Fibroblast of mammary gland (primary cell): ENCODE data around the gene ADAM22.
"Not testable (repeated sequence)": the region's sequence is repeated elsewhere in the genome, so short reads cannot be mapped to it uniquely, and the experiment has no call there.

Source experiments
- DNase-seq: peaks from one replicate; pipeline ENCODE4 v3.0.0-alpha.2; 2010; ENCODE audit warnings: low read depth
- H3K4me3 ChIP-seq: 2 replicates; pipeline ENCODE4 v1.5.1; 2011; ENCODE audit warnings: low read depth, mild to moderate bottlenecking, low read length, moderate library complexity; ENCODE audit not compliant: control insufficient read depth
- CTCF ChIP-seq: conservative IDR thresholded peaks from 2 replicates; pipeline ENCODE4 v1.5.1; 2011; ENCODE audit warnings: low read depth, low read length, inconsistent platforms; ENCODE audit not compliant: control insufficient read depth, insufficient read depth

The ADAM22 gene

GRCh38 chr7:87933953-87934698, at the start of gene ADAM22:
ADAM22 (plus strand) TSS chr7:87934251; CDS start chr7:87934466, 215 bp downstream.
- peak; percentile 77 for DNase-seq
- no peak for TF ChIP-seq CTCF
- H3K4me3 ChIP-seq, result peak within 1 kb of the TSS; percentile 61

- TF ChIP-seq CTCF, result no peak
- DNase-seq, result no peak
- no peak overlapping the region for H3K4me3 ChIP-seq
These were observed 49.0 kb upstream of the ADAM22 start for GRCh38 chr7:87885018-87885417.

- H3K4me3 ChIP-seq, result no peak overlapping the region
- peak; percentile 38 for TF ChIP-seq CTCF
- peak; percentile 55 for DNase-seq
These were observed 47.2 kb upstream of the ADAM22 start for GRCh38 chr7:87886875-87887274.

- no peak for DNase-seq
- H3K4me3 ChIP-seq, result no peak overlapping the region
- no peak for TF ChIP-seq CTCF
These were observed 38.7 kb upstream of the ADAM22 start for GRCh38 chr7:87895363-87895762.

- H3K4me3 ChIP-seq, result no peak overlapping the region
- no peak for TF ChIP-seq CTCF
These were observed 34.8 kb upstream of the ADAM22 start for GRCh38 chr7:87899255-87899654.

GRCh38 chr7:87907136-87907906, 26.7 kb upstream of the ADAM22 start:
- not testable (repeated sequence) for H3K4me3 ChIP-seq
- DNase-seq, result peak; percentile 44

More at GRCh38 chr7:87899255-87899654, 34.8 kb upstream of the ADAM22 start:
- no peak for DNase-seq

GRCh38 chr7:87908814-87909213, 25.2 kb upstream of the ADAM22 start:
- H3K4me3 ChIP-seq, DNase-seq: not testable (repeated sequence)
